HG03521 (cell line): Measurements from ENCODE around the gene MAP3K5.
"Not testable (repeated sequence)": the region's sequence is repeated elsewhere in the genome, so short reads cannot be mapped to it uniquely, and the experiment has no call there.

Experiments used
- ATAC-seq: cut with Tn5 transposase; IDR thresholded peaks from one replicate; pipeline ENCODE4 v1.9.1; 2021; ENCODE audit warnings: mild to moderate bottlenecking, moderate library complexity; ENCODE audit not compliant: unreplicated experiment

The MAP3K5 gene

DNA sequence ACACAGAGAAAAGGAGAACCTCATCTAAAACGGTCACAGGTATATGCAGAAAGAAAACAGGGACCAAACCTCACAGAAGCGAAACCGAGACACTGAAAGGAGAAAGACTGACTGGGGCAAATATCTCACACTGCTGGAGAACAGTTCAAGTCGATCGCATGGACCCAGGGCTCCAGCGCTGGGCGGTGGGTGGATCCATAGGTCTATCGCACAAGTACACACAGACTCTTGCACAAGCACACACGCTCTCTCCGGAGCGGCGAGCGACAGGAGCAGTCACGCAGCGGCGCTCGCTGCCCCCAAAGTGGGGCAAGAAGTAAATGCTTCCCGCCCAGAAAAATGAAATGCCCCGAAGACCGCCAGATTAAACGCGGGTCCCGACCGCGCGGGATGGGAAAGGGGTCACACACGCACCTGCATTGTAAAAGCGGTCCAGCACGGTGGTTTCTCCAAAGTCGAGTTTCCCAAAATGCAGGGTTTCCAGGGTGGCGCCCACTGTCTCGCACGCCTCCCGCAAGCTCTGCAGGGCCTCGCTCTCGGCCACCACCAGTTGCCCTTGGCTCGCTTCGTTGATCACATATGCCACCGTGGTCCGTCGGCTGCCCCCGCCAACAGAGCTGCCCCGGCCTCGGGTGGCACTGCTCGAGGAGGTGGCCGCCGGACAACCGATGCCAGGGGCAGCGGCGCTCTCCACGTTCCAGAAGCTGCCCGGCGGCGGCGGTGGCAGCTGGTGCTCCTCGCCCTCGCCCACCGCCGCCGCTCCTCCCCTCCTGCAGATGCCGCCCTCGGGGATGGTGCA lies 782 bp downstream of the MAP3K5 start:
- peak; percentile 20 for ATAC-seq

GRCh38 chr6:136790411-136791295 lies 1.6 kb downstream of the MAP3K5 start:
- ATAC-seq, result no peak

DNA sequence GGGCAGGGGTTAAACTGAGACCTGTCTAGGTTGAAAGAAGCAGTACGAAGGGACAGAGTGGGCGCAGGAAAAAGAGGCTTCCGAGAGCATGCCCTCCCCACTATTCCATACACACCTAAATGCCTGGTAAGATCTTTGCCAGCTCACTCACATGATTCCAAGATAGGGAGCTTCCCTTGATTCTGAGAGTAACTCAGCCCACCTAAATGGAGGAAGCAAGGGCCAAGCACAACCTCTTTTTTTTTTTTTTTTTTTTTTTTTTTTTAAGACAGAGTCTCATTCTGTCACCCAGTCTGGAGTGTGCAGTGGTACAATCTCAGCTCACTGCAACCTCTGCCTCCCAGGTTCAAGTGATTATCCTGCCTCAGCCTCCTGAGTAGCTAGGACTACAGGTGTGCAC lies 2.8 kb downstream of the MAP3K5 start:
- ATAC-seq, result not testable (repeated sequence)

GRCh38 chr6:136788069-136788902 lies 4.0 kb downstream of the MAP3K5 start:
- no peak for ATAC-seq

- ATAC-seq, result no peak
Measured at GRCh38 chr6:136787726-136788068, 4.6 kb downstream of the MAP3K5 start.

DNA sequence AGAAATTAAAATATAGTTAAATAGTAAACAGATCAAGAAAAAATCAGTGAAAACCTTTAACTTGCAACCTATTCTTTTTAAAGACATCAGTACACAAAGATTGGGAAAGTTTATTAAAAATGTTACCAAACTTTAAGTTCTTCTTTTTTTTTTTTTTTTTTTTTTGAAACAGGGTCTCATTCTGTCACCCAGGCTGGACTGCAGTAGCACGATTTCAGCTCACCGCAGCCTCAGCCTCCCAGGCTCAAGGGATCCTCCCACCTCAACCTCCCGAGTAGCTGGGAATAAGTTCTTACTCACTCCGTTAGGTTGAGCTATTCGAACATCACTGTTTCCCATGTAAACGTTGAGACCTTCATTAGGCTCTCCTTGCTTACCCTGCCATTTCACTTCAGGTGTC lies 5.6 kb downstream of the MAP3K5 start:
- ATAC-seq, result no peak

DNA sequence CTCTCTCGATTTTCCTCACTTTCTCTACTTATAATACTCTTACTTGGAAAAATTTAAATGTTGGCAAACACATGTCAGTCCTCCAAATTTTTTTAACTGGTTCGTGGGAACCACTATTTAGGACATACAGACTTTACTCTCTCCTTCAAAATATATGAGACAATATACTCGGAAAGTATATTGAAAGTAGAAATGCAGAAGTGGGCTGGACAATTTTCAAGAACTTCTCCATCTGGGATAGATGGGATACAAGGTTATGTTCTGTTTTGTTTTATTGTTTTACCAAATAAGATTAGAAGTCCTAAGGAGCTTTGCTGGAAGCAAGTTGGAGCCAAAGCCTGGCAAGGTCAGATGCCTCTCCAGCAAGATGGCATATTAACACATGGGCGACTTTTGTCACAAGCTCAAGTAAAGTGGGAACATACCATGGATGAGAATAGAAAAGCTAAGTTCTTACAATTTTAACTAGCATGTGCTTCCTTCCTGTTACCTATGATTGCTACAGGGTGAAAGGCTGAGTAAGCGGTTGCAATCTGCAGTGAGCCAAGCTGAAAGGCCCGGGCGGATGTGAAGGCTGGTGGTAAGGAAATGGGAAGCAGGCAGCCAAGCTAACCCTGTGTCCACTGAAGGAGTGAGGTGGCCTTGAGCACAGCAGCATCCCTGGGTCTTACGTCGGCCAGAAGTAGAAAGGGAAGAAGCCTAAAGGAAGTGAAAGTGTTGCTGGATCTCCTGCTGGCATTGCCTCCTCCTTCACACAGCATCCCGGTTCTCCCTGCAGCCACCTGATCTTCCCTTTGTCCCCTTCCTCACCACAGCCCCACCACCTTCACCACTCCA lies 7.1 kb downstream of the MAP3K5 start:
- no peak for ATAC-seq

- ATAC-seq, result no peak
Measured at GRCh38 chr6:136784271-136784664, 8.0 kb downstream of the MAP3K5 start.

GRCh38 chr6:136783495-136784270 lies 8.6 kb downstream of the MAP3K5 start:
- ATAC-seq, result peak; percentile 69

- no peak for ATAC-seq
Measured at GRCh38 chr6:136783021-136783420, 9.3 kb downstream of the MAP3K5 start.

- ATAC-seq, result no peak
Measured at GRCh38 chr6:136782021-136782770, 10.1 kb downstream of the MAP3K5 start.

- ATAC-seq, result no peak
Measured at GRCh38 chr6:136780972-136781371, 11.3 kb downstream of the MAP3K5 start.

DNA sequence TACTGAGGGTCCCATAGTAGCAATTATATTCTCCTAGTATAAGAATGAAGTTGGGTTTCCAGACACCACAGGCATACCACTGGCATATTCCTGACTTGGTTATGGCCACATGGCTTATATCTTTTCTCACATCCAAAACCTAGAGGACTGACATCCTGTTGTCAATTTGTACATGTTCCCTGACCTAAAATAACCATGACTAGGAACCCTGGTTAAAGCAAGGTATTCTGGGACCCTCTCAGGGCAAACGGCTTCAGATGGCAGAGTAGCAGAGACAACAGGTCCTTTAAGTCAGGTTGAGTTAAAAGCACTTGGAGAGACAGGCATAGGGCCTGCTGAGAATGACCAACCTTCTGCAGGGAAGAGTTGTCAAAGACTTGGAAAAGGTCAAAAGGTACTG lies 12.6 kb downstream of the MAP3K5 start:
- ATAC-seq, result no peak

DNA sequence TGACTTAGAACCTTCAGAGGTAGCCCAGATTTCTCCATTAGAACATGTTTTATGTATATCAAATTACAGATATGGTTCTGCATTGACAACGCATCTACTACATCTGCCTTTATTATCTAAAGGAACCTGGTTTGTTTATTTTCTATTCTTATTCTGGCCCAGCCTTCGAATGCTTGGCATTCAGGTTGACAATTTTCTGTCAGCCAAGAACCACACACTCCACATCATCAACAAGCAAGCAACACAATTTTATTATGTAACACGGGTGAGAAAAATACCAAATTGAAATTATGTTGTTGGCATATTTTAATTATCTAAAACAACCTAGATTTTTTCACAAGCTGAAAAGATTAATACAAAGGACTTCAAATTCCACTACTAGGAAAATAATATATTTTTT lies 14.6 kb downstream of the MAP3K5 start:
- no peak for ATAC-seq

- ATAC-seq, result no peak
Measured at GRCh38 chr6:136775548-136775947, 16.7 kb downstream of the MAP3K5 start.

DNA sequence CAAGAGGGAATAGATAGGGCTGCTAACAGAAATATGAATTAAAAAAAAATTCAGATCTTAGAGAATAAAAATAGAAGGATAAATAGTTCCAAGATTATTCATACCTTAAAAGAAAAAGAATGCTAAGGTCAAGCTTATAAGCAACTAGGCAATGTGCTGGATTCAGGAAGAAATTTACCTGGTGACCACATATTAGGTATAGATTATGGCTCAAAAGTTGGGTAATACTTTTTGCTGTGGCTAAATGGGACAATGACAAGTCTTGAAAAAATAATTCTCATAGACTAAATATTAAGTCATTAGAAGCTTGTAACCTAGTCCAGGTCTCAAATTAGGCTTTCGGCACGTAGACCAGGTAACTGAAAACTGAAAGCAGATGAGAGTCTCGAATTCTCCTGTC lies 17.2 kb downstream of the MAP3K5 start:
- no peak for ATAC-seq

GRCh38 chr6:136774228-136775041 lies 17.8 kb downstream of the MAP3K5 start:
- ATAC-seq, result no peak

- ATAC-seq, result no peak
Measured at GRCh38 chr6:136773473-136773796, 18.8 kb downstream of the MAP3K5 start.
